HFFc6 (cell line): ENCODE measurements around the gene ZBED3. TPM values are rescaled to one million over a fixed set of nuclear protein-coding genes. Genes with fewer than 3 reads are reported as not detected.

Experiments
- DNase-seq: peaks from one replicate; pipeline ENCODE4 v3.0.0-alpha.2; 2018
- H3K27ac Mint-ChIP-seq: 2 replicates; pipeline ENCODE4 v1.8.0; 2020; ENCODE audit warnings: mild to moderate bottlenecking, mixed read lengths
- H3K27me3 Mint-ChIP-seq: 2 replicates; pipeline ENCODE4 v1.8.0; 2021; ENCODE audit warnings: mild to moderate bottlenecking, moderate library complexity, mixed read lengths; ENCODE audit not compliant: insufficient read depth
- H3K36me3 Mint-ChIP-seq: 2 replicates; pipeline ENCODE4 v1.8.0; 2021; ENCODE audit warnings: low read depth, mixed read lengths
- H3K4me1 Mint-ChIP-seq: 2 replicates; pipeline ENCODE4 v1.8.0; 2020; ENCODE audit warnings: low read depth, mixed read lengths
- H3K4me3 Mint-ChIP-seq: 2 replicates; pipeline ENCODE4 v1.8.0; 2020; ENCODE audit warnings: mild to moderate bottlenecking, moderate library complexity, mixed read lengths
- H3K9me3 Mint-ChIP-seq: 2 replicates; pipeline ENCODE4 v1.8.0; 2020; ENCODE audit warnings: mild to moderate bottlenecking, mixed read lengths
- CTCF ChIP-seq: fragments of 200-600 bp; sonication (generic); IDR thresholded peaks from 2 replicates; pipeline ENCODE4 v1.5.0; 2021; ENCODE audit warnings: antibody characterized with exemption, mild to moderate bottlenecking
- total RNA-seq, 6 experiments: library from RNA; stranded (reverse); fragmentation: NEBNext Ultra II Directional; extraction: Animal tissue kit (Norgen Biotek cat#: 25700); gene quantifications; 2 replicates in 1 of 6; 3 replicates in 5 of 6; pipeline ENCODE4 v1.2.3, GENCODE V29; 2021

Gene ZBED3
- total RNA-seq, 6 experiments from 2014 or later, result 1.7 to 2.1 (median 1.9) TPM

GRCh38 chr5:77065256-77065655 is 21.8 kb downstream of the ZBED3 start:
- no peak overlapping the region for H3K4me3 Mint-ChIP-seq
- H3K4me1 Mint-ChIP-seq, result peaks cover 7% of the 10 kb centered on the region
- no peaks in the 10 kb centered on the region for H3K9me3 Mint-ChIP-seq
- H3K27me3 Mint-ChIP-seq, result no peaks in the 10 kb centered on the region; the same call in 1 of the 2 replicates
- no peak for DNase-seq
- peaks cover 19% of the 10 kb centered on the region for H3K36me3 Mint-ChIP-seq
- H3K27ac Mint-ChIP-seq, result no peak overlapping the region
- TF ChIP-seq CTCF, result no peak

GRCh38 chr5:77064040-77064439 is 23.0 kb downstream of the ZBED3 start:
- Mint-ChIP-seq H3K36me3 (peaks cover 15% of the 10 kb centered on the region), H3K9me3 (no peaks in the 10 kb centered on the region), H3K27me3 (no peaks in the 10 kb centered on the region; the same call in 1 of the 2 replicates), H3K27ac (no peak overlapping the region), H3K4me3 (no peak overlapping the region), H3K4me1 (peaks cover 7% of the 10 kb centered on the region)
- no peak for DNase-seq
- TF ChIP-seq CTCF, result 0 out of 2 replicates have a peak, but pooled peaks have one; percentile 13

GRCh38 chr5:77046416-77047073 is 40.5 kb downstream of the ZBED3 start:
- no peak overlapping the region for H3K4me3 Mint-ChIP-seq

GRCh38 chr5:77035950-77036349 is 51.1 kb downstream of the ZBED3 start:
- no peak overlapping the region for H3K4me3 Mint-ChIP-seq
- H3K27me3 Mint-ChIP-seq, result no peaks in the 10 kb centered on the region
- no peaks in the 10 kb centered on the region for H3K9me3 Mint-ChIP-seq
- no peak for TF ChIP-seq CTCF
- no peak overlapping the region for H3K27ac Mint-ChIP-seq
- DNase-seq, result no peak
- H3K4me1 Mint-ChIP-seq, result peaks cover 14% of the 10 kb centered on the region
- H3K36me3 Mint-ChIP-seq, result peaks cover 19% of the 10 kb centered on the region

More at GRCh38 chr5:77046416-77047073, 40.5 kb downstream of the ZBED3 start:
- Mint-ChIP-seq H3K27me3 (no peaks in the 10 kb centered on the region), H3K36me3 (peaks cover 27% of the 10 kb centered on the region), H3K4me1 (peaks cover 11% of the 10 kb centered on the region), H3K27ac (no peak overlapping the region), H3K9me3 (no peaks in the 10 kb centered on the region)
- TF ChIP-seq CTCF, result no peak
- no peak for DNase-seq

- DNase-seq, result no peak
- peaks cover 15% of the 10 kb centered on the region; the same call in 1 of the 2 replicates for H3K36me3 Mint-ChIP-seq
- H3K4me3 Mint-ChIP-seq, result no peak overlapping the region
- H3K9me3 Mint-ChIP-seq, result peaks cover 10% of the 10 kb centered on the region
- no peak for TF ChIP-seq CTCF
- H3K27me3 Mint-ChIP-seq, result no peaks in the 10 kb centered on the region
- H3K27ac Mint-ChIP-seq, result no peak overlapping the region
- peaks cover 22% of the 10 kb centered on the region for H3K4me1 Mint-ChIP-seq
Measured at GRCh38 chr5:77033338-77033737, 53.7 kb downstream of the ZBED3 start.
